Spleen (tissue), 7 donors: ENCODE results near the gene PTPRN2.

ENCODE experiments used
- POLR2A ChIP-seq, 3 donors: fragments of 450-650 bp; IDR thresholded peaks; one replicate each; pipeline ENCODE4 v1.5.1; 2017; ENCODE audit warnings: antibody characterized with exemption in 3 of 3, mild to moderate bottlenecking in 1 of 3
- TF ChIP-seq, protein P1 (sequence below), 11 experiments: fragments of 200-600 bp in 7 of 11; fragments of 450-650 bp in 4 of 11; sonication (generic) in 4 of 11; IDR thresholded peaks in 8 of 11; conservative IDR thresholded peaks in 3 of 11; 1 replicate in 7 of 11; 2 replicates in 4 of 11; pipeline versions ENCODE4 v1.4.0 to v1.8.0; 2016 to 2021; ENCODE audit warnings: antibody characterized with exemption in 11 of 11, inconsistent platforms in 4 of 11, mild to moderate bottlenecking in 1 of 11
- donor health status: DM: no; HTN: no; CAD: no; lungs with moderate emphysema.
- donor health status: DM: no; HTN: no; CAD: no.
- donor health status: DM: no; HTN: no; CAD: no.

GRCh38 chr7:157775560-157776332 lies 811.9 kb downstream of the PTPRN2 start:
- TF ChIP-seq, protein P1, sequence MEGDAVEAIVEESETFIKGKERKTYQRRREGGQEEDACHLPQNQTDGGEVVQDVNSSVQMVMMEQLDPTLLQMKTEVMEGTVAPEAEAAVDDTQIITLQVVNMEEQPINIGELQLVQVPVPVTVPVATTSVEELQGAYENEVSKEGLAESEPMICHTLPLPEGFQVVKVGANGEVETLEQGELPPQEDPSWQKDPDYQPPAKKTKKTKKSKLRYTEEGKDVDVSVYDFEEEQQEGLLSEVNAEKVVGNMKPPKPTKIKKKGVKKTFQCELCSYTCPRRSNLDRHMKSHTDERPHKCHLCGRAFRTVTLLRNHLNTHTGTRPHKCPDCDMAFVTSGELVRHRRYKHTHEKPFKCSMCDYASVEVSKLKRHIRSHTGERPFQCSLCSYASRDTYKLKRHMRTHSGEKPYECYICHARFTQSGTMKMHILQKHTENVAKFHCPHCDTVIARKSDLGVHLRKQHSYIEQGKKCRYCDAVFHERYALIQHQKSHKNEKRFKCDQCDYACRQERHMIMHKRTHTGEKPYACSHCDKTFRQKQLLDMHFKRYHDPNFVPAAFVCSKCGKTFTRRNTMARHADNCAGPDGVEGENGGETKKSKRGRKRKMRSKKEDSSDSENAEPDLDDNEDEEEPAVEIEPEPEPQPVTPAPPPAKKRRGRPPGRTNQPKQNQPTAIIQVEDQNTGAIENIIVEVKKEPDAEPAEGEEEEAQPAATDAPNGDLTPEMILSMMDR (IDR thresholded peaks at IDR 0.05 in 8 of 11, conservative IDR thresholded peaks at IDR 0.05 in 3 of 11) = no peak
- no peak for TF ChIP-seq POLR2A (IDR thresholded peaks at IDR 0.05)
